ENCODE data around the gene ZNF414.

DNA sequence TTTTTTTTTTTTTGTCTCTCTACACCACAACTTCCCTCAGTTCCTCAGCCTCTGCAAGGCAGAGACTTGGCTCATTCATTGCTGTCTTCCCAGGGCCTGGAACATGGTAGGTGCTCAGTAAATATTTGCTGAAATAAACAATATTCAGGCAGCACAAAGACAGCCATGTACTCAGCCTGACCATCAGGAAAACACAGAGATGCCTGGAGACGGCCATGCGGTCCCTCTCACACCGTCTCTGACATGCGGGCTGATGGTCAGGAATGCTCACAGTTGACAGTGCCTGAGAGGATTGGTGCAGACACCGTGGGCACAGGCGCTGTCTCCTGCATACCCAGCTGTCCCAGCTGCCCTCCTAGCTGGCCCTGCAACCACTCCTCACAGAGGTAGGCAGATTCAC lies 12.5 kb downstream of the ZNF414 start:
- TF ChIP-seq, protein P1, sequence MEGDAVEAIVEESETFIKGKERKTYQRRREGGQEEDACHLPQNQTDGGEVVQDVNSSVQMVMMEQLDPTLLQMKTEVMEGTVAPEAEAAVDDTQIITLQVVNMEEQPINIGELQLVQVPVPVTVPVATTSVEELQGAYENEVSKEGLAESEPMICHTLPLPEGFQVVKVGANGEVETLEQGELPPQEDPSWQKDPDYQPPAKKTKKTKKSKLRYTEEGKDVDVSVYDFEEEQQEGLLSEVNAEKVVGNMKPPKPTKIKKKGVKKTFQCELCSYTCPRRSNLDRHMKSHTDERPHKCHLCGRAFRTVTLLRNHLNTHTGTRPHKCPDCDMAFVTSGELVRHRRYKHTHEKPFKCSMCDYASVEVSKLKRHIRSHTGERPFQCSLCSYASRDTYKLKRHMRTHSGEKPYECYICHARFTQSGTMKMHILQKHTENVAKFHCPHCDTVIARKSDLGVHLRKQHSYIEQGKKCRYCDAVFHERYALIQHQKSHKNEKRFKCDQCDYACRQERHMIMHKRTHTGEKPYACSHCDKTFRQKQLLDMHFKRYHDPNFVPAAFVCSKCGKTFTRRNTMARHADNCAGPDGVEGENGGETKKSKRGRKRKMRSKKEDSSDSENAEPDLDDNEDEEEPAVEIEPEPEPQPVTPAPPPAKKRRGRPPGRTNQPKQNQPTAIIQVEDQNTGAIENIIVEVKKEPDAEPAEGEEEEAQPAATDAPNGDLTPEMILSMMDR (IDR thresholded peaks at IDR 0.05; ENCODE audit: low read length): no peak
- TF ChIP-seq EZH2phosphoT487 (IDR thresholded peaks at IDR 0.05; ENCODE audit: low read length) (no peak), EZH2 (optimal IDR thresholded peaks at IDR 0.05; ENCODE audit: low read depth, low read length) (no peak)

Measured in MM.1S (cell line).